Breast epithelium (tissue), 3 donors: ENCODE results near the gene CRCP.

Experiments
- CTCF ChIP-seq, 3 donors: fragments of 450-650 bp; IDR thresholded peaks; one replicate each; pipeline ENCODE4 v1.5.1; 2016 to 2017; ENCODE audit warnings: antibody characterized with exemption in 3 of 3, mild to moderate bottlenecking in 3 of 3, moderate library complexity in 3 of 3
- POLR2AphosphoS5 ChIP-seq, 3 donors: sonication (generic); formaldehyde crosslinking; IDR thresholded peaks; one replicate each; pipeline ENCODE4 v1.6.1; 2017; ENCODE audit warnings: antibody characterized with exemption in 3 of 3

GRCh38 chr7:66181329-66181728 is 66.7 kb downstream of the CRCP start:
- TF ChIP-seq POLR2AphosphoS5 (IDR thresholded peaks at IDR 0.05) (no peak), CTCF (IDR thresholded peaks at IDR 0.05) (no peak)
